ENCODE results near the gene MAML2.

MAML2 gene

DNA sequence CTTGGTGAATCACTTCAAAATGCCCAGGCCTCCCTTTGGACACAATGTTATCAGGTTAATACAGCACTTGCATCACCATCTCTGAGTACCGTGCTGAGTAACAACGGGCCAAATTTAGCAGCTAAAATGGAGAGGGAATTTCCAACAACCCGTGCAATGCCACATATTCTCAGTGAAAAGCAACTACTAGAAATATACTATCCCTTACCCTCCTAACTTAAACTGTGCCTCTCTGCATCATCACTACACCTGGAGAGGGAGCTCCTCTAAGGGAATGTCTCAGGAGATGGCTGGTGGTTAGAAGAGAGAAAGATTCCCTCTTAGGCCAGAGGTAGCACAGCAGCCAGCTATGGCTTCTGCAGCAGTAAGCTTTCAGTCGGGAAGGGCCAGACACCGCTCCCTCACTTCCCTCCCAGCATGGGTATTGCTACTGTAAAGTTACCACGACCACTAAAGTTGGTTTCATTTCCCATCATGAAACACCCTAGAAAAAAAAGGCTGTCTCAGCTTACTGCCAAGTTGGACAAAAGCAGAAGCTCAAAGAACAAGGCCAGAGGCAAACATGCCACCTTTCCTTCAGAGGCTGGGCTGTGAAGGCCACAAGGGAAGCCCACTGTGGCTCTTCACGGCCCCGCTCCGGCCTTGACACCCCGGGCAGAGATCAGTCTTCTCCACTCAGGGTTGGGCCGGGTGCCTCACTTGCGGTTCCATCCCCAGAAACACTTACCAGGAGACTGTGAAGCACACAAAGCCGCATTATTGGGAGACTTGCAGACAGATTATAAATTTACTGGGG is 3.9 kb downstream of the MAML2 start:
- peak; percentile 69 for DNase-seq

DNA sequence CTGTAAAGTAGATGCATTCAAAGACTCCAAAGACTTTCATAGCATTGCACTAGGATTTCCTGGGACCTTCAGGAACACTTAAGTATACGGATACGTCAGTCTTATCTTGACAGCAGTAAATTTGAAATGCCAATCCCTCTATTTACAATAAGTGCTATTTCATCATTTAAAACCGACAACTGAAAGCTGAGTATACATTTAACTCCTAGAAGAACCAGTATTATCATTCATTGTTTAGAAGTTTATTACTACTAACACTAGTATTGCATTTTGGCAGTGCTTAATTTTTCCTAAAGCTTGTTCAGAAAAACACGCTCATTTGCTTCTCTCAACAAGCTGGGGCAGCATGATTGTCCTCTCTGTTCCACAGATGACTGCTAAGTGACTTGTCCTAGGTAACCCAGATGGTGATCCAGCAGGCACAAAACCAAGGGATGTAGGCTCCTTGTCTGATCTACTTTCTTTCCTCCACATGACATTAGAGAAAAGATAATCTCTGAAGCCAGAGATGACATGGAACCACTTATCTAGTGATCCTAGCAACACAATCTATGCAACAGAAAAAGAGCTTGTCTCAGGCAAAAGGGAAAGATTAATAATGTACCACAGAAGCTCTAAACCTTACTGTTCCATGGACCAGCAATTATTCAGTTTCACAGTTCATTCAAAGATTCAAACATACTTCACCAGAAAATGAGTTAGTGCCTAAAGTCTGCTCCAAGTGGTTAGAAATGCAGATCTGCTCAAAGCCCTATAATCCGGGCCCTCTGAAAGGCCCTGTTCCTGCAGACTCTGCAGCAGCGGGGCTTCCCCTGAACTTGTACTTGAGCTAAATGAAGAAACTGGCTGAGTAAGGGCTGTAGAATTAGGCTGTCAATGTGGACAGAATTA is 5.2 kb downstream of the MAML2 start:
- peak; percentile 52 for DNase-seq

GRCh38 chr11:96335388-96335787 is 7.6 kb downstream of the MAML2 start:
- peak; percentile 16 for DNase-seq

DNA sequence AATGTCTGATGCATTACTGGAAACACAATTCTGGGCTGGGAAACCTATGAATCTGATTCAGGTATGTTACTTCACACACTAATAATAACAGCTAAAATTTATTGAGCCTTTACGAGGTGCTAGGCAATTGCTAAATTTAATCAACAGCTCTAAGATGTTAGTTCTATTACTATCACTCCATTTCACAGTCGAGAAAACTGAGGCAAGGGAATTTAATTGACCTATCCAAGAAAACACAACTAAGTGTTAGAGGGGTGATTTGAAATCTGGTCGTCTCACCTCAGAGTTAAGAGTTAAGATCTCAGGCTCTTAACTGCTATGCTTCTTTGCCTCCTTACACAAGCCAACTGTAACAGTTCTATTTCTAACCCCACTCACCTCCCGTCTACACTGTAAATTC is 8.8 kb downstream of the MAML2 start:
- no peak for DNase-seq

DNA sequence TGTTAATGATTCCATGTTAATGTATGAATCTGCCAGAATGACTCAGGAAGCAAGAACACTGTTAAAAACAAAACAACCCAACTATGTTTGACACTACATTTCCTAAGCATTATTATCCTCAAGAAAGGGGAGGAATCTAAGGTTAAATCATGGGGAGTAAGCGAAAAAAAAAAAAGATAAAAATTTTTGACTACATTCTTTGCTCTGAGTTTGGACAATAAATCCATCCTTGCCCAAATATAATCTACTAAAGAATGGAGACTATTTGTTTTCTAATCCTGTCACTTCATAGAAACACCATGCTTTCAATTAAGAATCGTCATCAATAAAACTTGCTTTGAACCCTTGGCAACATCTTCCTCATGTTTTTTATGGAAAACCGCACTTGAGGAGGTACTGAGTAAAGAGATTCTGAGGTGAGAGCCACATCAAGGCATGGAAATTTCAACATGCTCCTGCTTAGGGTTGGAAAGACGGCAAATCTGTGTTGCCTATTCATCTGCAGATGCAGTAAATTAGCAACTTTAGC is 9.7 kb downstream of the MAML2 start:
- no peak for DNase-seq

DNA sequence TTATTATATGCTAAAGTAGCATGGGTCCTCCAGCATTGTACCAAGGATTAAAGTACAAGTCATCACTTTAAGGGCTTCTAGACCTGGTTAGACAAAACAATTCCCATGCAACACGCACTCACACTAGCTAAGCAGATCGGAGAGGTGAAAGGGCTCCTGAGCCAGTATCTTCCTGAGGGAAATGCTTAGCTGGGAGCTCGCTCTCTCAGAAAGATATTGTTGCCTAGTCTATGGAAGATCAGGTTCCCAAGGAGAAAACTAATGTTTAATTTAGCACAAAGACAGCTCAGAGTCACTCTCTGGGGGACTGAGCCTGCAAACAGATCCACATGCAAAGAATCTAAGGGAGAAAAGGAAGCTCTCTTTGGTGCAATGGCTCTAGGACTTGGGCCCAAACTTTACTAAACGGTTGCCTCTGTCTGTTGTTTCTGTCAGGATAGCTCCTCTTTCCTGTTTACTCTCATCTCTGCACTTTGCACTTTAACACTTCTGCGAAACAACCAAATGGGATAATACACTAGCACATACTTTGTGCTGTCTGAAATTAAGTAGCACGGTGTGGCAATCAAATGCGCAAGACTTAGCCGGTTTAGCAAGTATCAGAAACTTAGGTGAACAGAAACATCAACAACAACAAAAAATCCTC is 10.7 kb downstream of the MAML2 start:
- DNase-seq, result no peak

DNA sequence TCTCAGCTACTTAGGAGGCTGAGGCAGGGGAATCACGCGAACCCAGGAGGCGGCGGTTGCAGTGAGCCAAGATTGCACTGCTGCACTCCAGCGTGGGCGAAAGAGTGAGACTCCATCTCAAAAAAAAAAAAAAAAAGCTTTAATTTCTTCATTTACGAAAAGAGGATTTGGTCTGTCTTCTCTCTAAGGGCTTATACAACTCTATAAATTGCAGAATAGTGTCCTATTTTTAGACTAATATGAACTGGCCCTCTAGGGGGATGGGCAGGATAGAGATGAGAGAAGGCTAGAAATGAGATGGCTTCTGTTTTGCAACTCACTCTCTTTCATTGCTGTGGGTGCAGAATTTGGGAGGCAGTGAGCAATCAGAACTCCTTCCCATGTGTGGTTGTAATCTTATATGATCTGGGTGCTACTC is 11.3 kb downstream of the MAML2 start:
- no peak for DNase-seq

GRCh38 chr11:96330511-96330859 is 12.5 kb downstream of the MAML2 start:
- no peak for DNase-seq

DNA sequence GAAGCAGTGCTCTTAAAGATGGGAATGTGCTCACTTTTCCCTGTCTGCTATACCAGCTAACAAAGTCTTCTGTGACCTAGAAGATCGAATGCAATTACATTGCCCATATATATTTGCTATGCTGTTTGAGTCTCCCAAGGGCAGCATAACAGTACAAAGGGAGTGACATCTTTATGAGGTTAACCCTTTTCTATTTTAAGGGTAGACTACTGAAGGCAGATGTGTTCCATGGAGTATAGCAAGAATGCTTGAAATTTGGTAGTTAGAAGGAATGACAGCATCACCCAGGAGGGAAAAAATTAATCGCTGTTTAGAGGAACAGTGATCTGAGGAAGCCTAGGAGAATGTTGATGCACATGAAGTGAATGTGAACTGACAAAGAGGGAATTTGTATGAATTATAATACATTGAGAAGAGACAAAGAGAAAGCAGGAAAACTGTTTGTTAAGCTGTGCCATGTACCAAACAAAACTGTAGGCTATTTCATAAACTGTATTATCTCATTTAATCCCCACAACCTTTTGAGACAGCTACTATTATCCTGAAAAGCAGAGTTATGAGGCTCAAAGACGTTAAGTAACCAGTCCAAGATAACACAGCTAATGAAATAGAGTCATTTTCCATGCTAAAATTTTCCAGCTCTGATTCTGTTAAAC is 13.0 kb downstream of the MAML2 start:
- DNase-seq, result no peak

DNA sequence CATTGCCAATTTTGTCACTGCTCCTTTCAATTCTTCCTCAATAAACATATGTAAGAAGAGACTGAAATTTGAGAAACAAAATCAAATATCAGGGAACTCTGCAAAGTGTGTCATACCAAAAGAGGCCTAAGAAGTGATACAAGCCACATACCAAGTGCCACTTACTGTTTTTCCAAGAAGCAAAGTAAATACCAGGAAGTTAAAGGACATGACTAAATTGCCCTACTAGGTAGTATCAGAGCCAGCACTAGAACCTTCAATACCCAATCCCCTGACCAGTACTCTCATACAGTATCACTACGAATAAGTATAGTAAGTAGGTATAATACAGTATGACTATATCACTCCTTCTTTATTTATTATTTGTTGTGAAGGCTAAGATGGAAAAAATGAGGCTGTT is 13.6 kb downstream of the MAML2 start:
- DNase-seq, result no peak

DNA sequence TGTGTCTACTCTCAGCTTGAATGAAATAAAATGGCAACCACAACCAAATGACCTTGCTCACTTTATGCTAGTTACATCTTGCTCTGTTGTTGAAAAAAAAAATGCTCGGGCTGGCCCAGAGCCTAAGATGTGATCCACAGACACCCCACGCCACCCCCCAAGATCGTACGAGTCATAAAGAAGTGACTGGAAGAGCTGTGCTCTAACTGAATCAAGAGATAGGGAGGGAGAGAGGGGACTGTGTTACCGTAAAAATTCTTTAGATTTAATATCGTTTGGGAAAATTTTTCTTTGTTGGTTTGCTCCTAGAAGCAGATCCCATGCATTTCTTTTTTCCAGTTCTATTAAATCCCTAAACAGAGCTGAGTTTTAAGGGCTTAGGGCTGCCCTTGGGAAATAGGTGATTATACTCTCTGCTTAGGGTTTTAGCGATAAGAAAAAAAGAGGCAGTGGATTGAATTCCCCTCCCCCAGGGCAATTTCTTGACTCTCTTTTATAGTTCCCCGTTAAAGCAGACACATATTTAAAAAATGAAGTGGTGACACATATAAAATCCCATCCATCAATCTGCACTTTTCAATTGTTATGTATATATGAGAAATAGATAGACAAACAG is 14.5 kb downstream of the MAML2 start:
- no peak for DNase-seq

- DNase-seq, result no peak
Observed at GRCh38 chr11:96326959-96327358, 16.0 kb downstream of the MAML2 start.

DNA sequence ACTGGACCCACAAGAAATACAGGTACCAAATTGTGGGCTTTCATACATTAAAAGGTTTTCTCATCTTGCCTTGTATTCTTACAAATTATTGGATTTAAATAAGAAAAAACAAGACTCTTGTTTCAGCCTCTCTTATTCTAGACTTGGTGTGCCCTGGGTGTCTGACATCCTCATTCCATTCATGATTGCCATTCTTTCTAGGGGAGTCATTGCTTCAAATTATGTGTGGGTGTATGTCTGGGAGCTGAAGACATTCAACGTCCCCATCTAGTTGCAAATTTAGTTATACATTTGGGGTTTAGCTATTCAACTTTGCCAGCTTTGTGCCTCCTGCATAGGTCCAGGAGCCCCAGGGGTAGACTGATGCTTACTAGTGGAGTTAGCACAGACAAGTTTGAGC is 18.1 kb downstream of the MAML2 start:
- DNase-seq, result no peak

DNA sequence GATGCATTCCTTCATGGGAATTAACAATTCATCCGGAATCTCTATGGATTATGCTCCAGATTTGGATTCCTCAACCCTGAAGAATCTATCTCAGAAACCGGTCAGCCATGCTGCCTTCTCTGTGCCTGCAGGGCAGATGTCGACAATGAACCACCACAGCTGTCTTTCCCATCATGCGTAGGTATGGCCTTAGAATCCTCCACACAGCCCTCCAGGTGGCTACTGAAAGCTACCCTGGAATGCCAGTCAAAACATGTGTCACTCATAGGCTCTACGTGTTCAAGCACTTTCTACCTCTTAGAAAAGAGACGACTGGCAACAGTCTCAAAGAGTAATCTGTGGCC is 19.4 kb downstream of the MAML2 start:
- DNase-seq, result no peak

- DNase-seq, result peak; percentile 81
Observed at GRCh38 chr11:96322775-96323641, 20.0 kb downstream of the MAML2 start.

GRCh38 chr11:96321091-96321490 is 21.9 kb downstream of the MAML2 start:
- DNase-seq, result no peak

GRCh38 chr11:96319898-96320656 is 22.9 kb downstream of the MAML2 start:
- peak; percentile 53 for DNase-seq

DNA sequence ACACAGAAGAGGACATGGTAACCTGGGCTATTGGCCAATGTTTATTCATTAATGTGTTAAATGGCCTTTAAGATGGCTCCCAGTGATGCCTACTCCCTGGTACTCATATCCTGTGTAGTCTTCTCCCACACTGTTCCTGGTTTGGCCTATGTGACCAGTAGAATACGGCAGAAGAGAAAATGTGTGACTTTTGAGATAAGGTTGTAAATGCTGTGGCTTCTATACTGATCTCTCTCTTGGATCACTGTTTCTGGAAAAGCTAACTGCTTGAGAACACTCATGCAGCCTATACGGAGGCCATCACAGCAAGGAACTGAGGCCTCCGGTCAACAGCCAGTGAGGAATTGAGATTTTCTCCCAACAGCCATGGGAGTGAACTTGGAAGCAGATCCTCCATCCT is 24.1 kb downstream of the MAML2 start:
- peak; percentile 67 for DNase-seq

GRCh38 chr11:96318399-96318798 is 24.6 kb downstream of the MAML2 start:
- no peak for DNase-seq

DNA sequence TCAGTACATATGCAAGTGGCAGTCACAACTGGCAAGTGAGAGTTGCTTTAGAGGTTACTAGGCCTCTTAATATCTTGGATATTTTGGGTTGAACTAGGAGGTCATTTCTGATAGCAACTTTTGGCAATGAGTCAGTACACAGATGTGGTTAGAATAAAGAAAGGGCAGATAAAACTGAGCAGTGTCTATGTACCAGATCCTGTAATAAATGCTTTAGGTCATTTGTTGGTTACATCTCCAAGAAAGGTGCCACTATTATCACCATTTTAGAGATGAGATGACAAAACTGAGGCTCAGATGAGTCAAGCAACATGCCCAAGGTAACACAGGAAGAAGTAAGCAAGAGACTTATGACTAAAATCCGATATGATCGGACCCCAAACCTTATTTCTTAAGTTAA is 25.0 kb downstream of the MAML2 start:
- DNase-seq, result peak; percentile 45

DNA sequence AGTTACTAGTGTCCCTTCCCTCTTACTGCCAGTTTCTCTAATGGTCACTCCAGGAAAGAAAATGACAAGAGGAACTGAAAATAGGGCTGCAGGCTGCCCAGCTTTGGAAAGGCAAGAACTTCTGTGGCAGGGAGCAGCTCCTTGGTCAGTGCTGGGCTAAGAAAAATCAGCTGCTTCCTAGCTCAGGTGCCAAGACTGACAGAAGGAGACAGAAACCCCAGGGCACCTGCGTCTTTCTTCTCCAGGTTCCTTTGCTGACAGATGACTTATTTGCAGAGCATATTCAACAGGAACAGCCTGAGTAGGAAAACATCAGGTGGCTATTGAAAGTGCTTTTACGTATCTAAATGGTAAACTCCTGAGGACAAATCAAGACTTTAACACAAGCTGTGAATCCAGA is 25.4 kb downstream of the MAML2 start:
- no peak for DNase-seq

Measured in hematopoietic multipotent progenitor cell treated with erythropoietin and hydrocortisone succinate and interleukin-3 and kit ligand, for 4 days (in vitro differentiated cells).